ENCODE data around the gene SCFD2.
"Not testable (repeated sequence)": the region's sequence is repeated elsewhere in the genome, so short reads cannot be mapped to it uniquely, and the experiment has no call there.

SCFD2 gene

DNA sequence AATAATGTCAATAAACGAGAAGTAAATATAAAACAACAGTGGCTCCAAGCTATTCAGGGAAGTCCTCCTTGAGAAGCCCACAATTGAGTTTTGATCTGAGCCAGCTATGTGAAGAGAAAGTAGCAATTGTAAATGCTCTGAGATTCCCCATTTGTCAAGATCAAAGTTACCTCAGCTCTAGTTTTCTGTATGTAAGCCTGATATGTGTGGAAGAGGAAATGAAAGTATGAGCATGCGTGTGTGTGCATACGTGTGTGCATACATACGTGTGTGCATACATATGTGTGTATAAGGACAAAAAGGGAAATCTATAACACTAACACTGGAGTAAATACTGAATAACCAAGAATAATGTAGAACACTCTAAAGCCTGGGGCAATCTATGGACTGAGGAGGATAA lies 130.3 kb downstream of the SCFD2 start:
- DNase-seq (ENCODE audit: insufficient read length, low spot score) (no peak), FAIRE-seq (no peak)

GRCh38 chr4:53234669-53235068 lies 131.2 kb downstream of the SCFD2 start:
- DNase-seq (ENCODE audit: insufficient read length, low spot score) (no peak), FAIRE-seq (no peak)
- no peak for TF ChIP-seq POLR2A (IDR thresholded peaks at IDR 0.05; ENCODE audit: low read depth, low read length)

More for the DNA sequence above, 130.3 kb downstream of the SCFD2 start:
- no peak for TF ChIP-seq POLR2A (IDR thresholded peaks at IDR 0.05; ENCODE audit: low read depth, low read length)

DNA sequence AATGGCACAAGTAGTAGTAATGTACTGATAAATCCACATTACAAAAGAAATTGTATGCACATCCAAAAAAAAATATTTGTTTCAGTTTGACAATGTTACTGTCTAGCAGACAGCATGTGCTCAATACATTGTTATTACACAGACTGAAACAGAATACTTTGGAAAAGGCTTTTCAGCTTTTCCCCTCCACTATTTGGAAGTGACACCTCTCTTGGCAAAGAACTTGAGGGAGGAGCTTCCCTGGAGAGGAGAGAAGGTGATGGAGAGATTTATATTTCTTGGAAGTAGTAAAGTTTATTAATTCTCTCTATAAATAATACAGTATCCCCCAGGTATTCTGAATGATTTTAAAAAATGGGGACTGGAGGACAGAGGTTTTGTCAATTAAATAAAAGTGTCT lies 131.8 kb downstream of the SCFD2 start:
- FAIRE-seq: no peak

GRCh38 chr4:53233114-53233795 lies 132.6 kb downstream of the SCFD2 start:
- DNase-seq (ENCODE audit: insufficient read length, low spot score) (no peak), FAIRE-seq (no peak)
- TF ChIP-seq POLR2A (IDR thresholded peaks at IDR 0.05; ENCODE audit: low read depth, low read length): no peak

More for the DNA sequence above, 131.8 kb downstream of the SCFD2 start:
- no peak for TF ChIP-seq POLR2A (IDR thresholded peaks at IDR 0.05; ENCODE audit: low read depth, low read length)
- no peak for DNase-seq (ENCODE audit: insufficient read length, low spot score)

GRCh38 chr4:53232371-53232770 lies 133.5 kb downstream of the SCFD2 start:
- FAIRE-seq (no peak), DNase-seq (ENCODE audit: insufficient read length, low spot score) (no peak)
- TF ChIP-seq POLR2A (IDR thresholded peaks at IDR 0.05; ENCODE audit: low read depth, low read length): no peak

DNA sequence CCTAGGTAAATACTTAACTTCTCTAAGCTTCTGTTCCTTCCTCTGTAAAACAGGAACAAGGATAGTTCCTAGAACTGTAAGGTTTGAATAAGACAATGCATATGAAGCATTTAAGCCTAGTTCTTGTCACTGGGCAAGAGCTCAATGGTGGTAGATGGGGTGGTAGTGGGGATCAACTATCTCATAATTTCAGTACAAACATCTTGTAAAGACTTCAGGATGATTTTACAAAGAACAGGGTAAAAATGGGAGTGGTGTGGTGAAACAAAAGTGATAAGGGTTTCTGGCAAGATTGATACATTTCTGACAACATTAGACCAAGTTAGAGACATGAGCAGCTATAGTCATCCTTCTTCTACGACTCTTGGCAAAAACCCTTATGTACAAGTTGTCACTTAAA lies 137.8 kb downstream of the SCFD2 start:
- no peak for TF ChIP-seq POLR2A (IDR thresholded peaks at IDR 0.05; ENCODE audit: low read depth, low read length)
- FAIRE-seq (no peak), DNase-seq (ENCODE audit: insufficient read length, low spot score) (no peak)

DNA sequence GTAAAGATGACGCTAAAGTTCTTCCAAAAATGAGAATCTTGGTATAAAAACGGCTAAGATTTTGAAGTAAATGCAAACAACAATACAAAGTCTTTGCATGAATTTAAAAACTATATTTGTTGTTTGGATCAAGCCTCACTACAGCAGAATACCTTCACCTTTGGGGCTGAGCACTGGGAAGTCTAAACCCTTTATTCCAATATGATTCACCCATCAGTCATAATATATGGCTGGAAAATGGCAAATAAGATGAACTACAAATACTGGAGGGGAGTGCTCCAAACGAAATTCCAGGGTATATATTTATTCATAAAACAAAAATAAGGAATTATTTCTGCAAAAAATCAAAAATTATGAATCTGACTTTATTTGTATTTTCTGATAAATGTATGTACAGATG lies 138.4 kb downstream of the SCFD2 start:
- no peak for FAIRE-seq
- no peak for TF ChIP-seq POLR2A (IDR thresholded peaks at IDR 0.05; ENCODE audit: low read depth, low read length)
- no peak for DNase-seq (ENCODE audit: insufficient read length, low spot score)

GRCh38 chr4:53221832-53222480 lies 143.9 kb downstream of the SCFD2 start:
- TF ChIP-seq POLR2A (IDR thresholded peaks at IDR 0.05; ENCODE audit: low read depth, low read length): no peak
- FAIRE-seq: no peak

DNA sequence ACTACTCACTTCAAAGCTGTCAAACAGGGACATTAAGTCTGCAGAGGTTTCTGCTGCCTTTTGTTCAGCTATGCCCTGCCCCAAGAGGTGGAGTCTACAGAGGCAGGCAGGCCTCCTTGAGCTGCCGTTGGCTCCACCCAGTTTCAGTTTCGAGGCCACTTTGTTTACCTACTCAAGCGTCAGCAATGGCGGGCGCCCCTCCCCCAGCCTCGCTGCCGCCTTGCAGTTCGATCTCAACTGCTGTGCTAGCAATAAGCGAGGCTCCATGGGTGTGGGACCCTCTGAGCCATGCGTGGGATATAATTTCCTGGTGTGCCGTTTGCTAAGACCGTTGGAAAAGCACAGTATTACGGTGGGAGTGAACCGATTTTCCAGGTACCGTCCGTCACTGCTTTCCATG lies 146.7 kb downstream of the SCFD2 start:
- FAIRE-seq: not testable (repeated sequence)

More at GRCh38 chr4:53221832-53222480, 143.9 kb downstream of the SCFD2 start:
- DNase-seq (ENCODE audit: insufficient read length, low spot score): no peak

DNA sequence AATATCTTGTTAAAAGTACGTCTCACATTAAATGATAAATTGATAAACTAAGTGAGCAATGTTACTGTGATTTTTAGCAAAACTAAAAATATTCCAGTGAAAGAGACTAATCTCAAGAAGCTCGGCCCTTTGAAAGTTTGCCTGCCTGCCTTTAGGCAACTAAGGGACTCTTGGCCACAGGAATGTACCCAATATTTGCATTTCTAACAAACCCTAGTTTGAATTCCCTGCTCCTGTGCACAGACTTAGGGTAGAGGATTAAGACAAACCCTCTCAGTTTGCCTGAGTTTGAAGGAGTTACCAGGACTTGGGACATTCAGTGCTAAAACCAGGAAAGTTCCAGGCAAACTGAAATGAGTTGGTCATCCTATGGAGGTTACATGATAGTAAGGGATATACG lies 157.1 kb downstream of the SCFD2 start:
- DNase-seq (ENCODE audit: insufficient read length, low spot score) (no peak), FAIRE-seq (no peak)
- TF ChIP-seq POLR2A (IDR thresholded peaks at IDR 0.05; ENCODE audit: low read depth, low read length): no peak

More for the DNA sequence above, 146.7 kb downstream of the SCFD2 start:
- not testable (repeated sequence) for DNase-seq (ENCODE audit: insufficient read length, low spot score)

DNA sequence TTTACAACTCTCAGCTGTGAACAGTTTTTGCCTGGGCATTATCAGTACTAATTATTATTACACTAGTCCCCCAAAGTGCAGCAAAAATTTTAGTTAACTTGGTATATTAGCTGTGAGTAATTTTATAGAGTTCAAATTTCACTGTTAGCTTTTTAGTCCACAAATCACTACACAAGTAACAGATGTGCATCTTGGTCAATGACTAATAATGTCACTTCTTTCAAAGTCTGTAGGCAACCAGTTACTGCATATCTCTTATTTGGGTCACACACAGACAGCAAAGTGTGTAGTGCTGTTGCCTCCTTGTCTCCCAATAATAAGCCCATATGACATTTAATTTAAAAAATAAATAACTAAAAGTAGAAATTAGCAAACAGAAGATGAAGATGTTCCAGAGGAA lies 159.9 kb downstream of the SCFD2 start:
- DNase-seq (ENCODE audit: insufficient read length, low spot score) (no peak), FAIRE-seq (no peak)
- TF ChIP-seq POLR2A (IDR thresholded peaks at IDR 0.05; ENCODE audit: low read depth, low read length): no peak

DNA sequence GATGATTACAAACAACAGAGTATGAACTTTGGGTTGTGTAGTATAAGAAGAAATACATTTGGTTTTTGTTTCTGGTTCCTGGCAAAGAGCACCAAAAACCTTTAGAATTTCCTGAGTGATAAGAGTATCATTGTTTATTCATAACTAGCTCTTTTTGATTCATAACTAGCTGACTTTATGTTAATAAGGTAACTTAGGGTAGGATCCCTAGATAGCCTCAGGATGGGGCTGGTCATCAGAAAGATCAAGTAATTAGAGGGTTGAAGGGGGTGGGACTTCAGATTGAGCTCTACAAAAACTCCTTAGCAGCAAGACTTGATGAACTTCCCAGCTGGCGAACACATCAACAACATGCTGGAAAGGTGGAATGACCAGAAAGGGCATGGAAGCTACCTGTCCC lies 166.5 kb downstream of the SCFD2 start:
- TF ChIP-seq POLR2A (IDR thresholded peaks at IDR 0.05; ENCODE audit: low read depth, low read length): no peak
- FAIRE-seq (no peak), DNase-seq (ENCODE audit: insufficient read length, low spot score) (no peak)

DNA sequence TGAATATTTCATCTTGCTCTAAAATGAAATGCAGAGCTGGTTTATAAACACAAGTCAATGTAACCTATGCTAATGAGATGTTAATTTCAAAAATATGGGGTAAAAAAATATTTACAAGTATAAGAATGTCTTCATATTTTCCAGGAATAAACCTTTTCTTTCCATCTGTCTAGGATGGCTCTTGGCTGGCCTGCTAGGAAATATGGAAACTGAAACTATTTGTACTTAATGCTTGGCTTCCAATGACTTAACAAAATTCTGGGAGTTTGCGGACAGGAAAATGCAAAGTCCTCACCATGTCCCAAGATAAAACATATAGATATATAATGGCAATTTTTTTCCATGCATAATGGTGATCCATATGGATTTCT lies 168.1 kb downstream of the SCFD2 start:
- no peak for FAIRE-seq
- no peak for TF ChIP-seq POLR2A (IDR thresholded peaks at IDR 0.05; ENCODE audit: low read depth, low read length)
- DNase-seq (ENCODE audit: insufficient read length, low spot score): no peak

- DNase-seq (ENCODE audit: insufficient read length, low spot score) (no peak), FAIRE-seq (no peak)
- no peak for TF ChIP-seq POLR2A (IDR thresholded peaks at IDR 0.05; ENCODE audit: low read depth, low read length)
These were observed 168.7 kb downstream of the SCFD2 start for GRCh38 chr4:53196882-53197771.
